Natural killer cell (primary cell): ENCODE measurements around the gene LPAR1. TPM values are rescaled to one million over a fixed set of nuclear protein-coding genes. Genes with fewer than 3 reads are reported as not detected.
"Not testable (repeated sequence)": the region's sequence is repeated elsewhere in the genome, so short reads cannot be mapped to it uniquely, and the experiment has no call there.

Experiments
- ATAC-seq, 3 donors: fragments of 150-1000 bp in 2 of 3; fragments of 200-7000 bp in 1 of 3; cut with Tn5 transposase; 1 replicate in 1 of 3; 2 replicates in 2 of 3; pipeline ENCODE4 v1.10.0; 2021; ENCODE audit warnings: mild to moderate bottlenecking in 2 of 3, moderate library complexity in 2 of 3
- DNase-seq, 2 donors: peaks; one replicate each; pipeline versions ENCODE4 v3.0.0 to v3.0.0-alpha.2; 2013 to 2021; ENCODE audit warnings: mixed read lengths in 1 of 2
- H3K27ac ChIP-seq: one replicate; pipeline ENCODE4 v1.5.1; 2013; ENCODE audit warnings: mild to moderate bottlenecking, low read length
- H3K27me3 ChIP-seq: one replicate; pipeline ENCODE4 v1.6.1; 2013; ENCODE audit warnings: low read length; ENCODE audit not compliant: control insufficient read depth, insufficient read depth
- H3K36me3 ChIP-seq: one replicate; pipeline ENCODE4 v1.6.1; 2013; ENCODE audit warnings: low read length; ENCODE audit not compliant: control insufficient read depth, insufficient read depth
- H3K4me1 ChIP-seq: one replicate; pipeline ENCODE4 v1.6.1; 2013; ENCODE audit warnings: low read length; ENCODE audit not compliant: control insufficient read depth, insufficient read depth
- H3K4me3 ChIP-seq: one replicate; pipeline ENCODE4 v1.5.1; 2013; ENCODE audit warnings: low read length
- H3K9me3 ChIP-seq: one replicate; pipeline ENCODE4 v1.6.1; 2013; ENCODE audit warnings: low read length; ENCODE audit not compliant: control insufficient read depth, insufficient read depth
- H3K27ac Mint-ChIP-seq, 2 donors: one replicate each; pipeline ENCODE4 v1.8.0; 2022; ENCODE audit warnings: mild to moderate bottlenecking in 2 of 2, mixed read lengths in 2 of 2, moderate library complexity in 1 of 2
- H3K27me3 Mint-ChIP-seq, 2 donors: one replicate each; pipeline ENCODE4 v1.8.0; 2022; ENCODE audit warnings: low read depth in 2 of 2, mixed read lengths in 2 of 2
- H3K36me3 Mint-ChIP-seq: one replicate; pipeline ENCODE4 v1.8.0; 2022; ENCODE audit warnings: mixed read lengths
- H3K4me1 Mint-ChIP-seq, 2 donors: one replicate each; pipeline ENCODE4 v1.8.0; 2022; ENCODE audit warnings: mixed read lengths in 2 of 2
- H3K4me3 Mint-ChIP-seq: one replicate; pipeline ENCODE4 v1.8.0; 2022; ENCODE audit warnings: mild to moderate bottlenecking, moderate library complexity, mixed read lengths
- H3K9me3 Mint-ChIP-seq, 2 donors: one replicate each; pipeline ENCODE4 v1.8.0; 2022; ENCODE audit warnings: mixed read lengths in 2 of 2
- CTCF ChIP-seq: fragments of 200-600 bp; IDR thresholded peaks from one replicate; pipeline ENCODE4 v1.8.0; 2022; ENCODE audit warnings: antibody characterized with exemption
- WGBS: methylation state at CpG from one replicate; pipeline ENCODE4 v1.1.7; 2013; ENCODE audit warnings: missing lambda C conversion rate; ENCODE audit not compliant: insufficient coverage; 5-methylcytosine and 5-hydroxymethylcytosine counted together
- intact Hi-C: fragments of 100-400 bp; cut with micrococcal nuclease; formaldehyde crosslinking; loops from one replicate; pipeline ENCODE4 v1.14.2; 2022
- total RNA-seq, 4 donors: library from RNA; stranded (reverse); fragments of 120-200 nt in 1 of 4; gene quantifications; one replicate each; pipeline versions ENCODE4 v1.2.3 to v1.2.4, GENCODE V29; 2013 to 2022

The LPAR1 gene
- total RNA-seq, 3 donors from 2014 or later (not counting 1 experiment from before 2014, with no cell fraction given) = 0.48 to 0.50 TPM; not detected in 1

GRCh38 chr9:110864011-110864410, 174.3 kb downstream of the LPAR1 start:
- no peaks in the 10 kb centered on the region for H3K36me3 Mint-ChIP-seq
- intact Hi-C loops = no loop called here
- WGBS = 100% methylated on average over 2 of the region's 2 CpGs

GRCh38 chr9:110861370-110862110, 176.7 kb downstream of the LPAR1 start:
- H3K4me1 Mint-ChIP-seq, H3K27me3 Mint-ChIP-seq, H3K27ac Mint-ChIP-seq, ATAC-seq, H3K36me3 Mint-ChIP-seq, H3K27me3 ChIP-seq, H3K4me3 ChIP-seq, H3K4me1 ChIP-seq, H3K4me3 Mint-ChIP-seq, H3K9me3 ChIP-seq, H3K27ac ChIP-seq, intact Hi-C loops, H3K36me3 ChIP-seq, DNase-seq: not testable (repeated sequence)
- peaks cover 13 to 16% of the 10 kb centered on the region in 2 donors for H3K9me3 Mint-ChIP-seq
- 89% methylated on average over 4 of the region's 4 CpGs for WGBS

More at GRCh38 chr9:110864011-110864410, 174.3 kb downstream of the LPAR1 start:
- Histone ChIP-seq H3K36me3 (no peaks in the 10 kb centered on the region), H3K27me3 (no peaks in the 10 kb centered on the region), H3K9me3 (peaks cover 8% of the 10 kb centered on the region), H3K4me3 (no peak overlapping the region), H3K27ac (no peak overlapping the region), H3K4me1 (no peaks in the 10 kb centered on the region)
- Mint-ChIP-seq H3K4me1 (no peaks in the 10 kb centered on the region), H3K27me3 (no peaks in the 10 kb centered on the region), H3K9me3 (peaks cover 10 to 11% of the 10 kb centered on the region in 2 donors), H3K27ac (no peak overlapping the region), H3K4me3 (no peak overlapping the region)
- no peak for ATAC-seq
- no peak for DNase-seq
- TF ChIP-seq CTCF = no peak

- Mint-ChIP-seq H3K27ac (no peak overlapping the region), H3K4me1 (no peaks in the 10 kb centered on the region), H3K36me3 (no peaks in the 10 kb centered on the region), H3K4me3 (no peak overlapping the region), H3K27me3 (no peaks in the 10 kb centered on the region), H3K9me3 (peaks cover 17% of the 10 kb centered on the region in 2 donors)
- Histone ChIP-seq H3K27me3 (no peaks in the 10 kb centered on the region), H3K27ac (no peak overlapping the region), H3K4me1 (no peaks in the 10 kb centered on the region), H3K4me3 (no peak overlapping the region), H3K9me3 (peaks cover 8% of the 10 kb centered on the region), H3K36me3 (no peaks in the 10 kb centered on the region)
- ATAC-seq = no peak
- WGBS = 66% methylated on average over 2 of the region's 3 CpGs
- DNase-seq = no peak
- TF ChIP-seq CTCF = no peak
- intact Hi-C loops = no loop called here
These were observed 181.5 kb downstream of the LPAR1 start for GRCh38 chr9:110856772-110857171.

- H3K36me3 Mint-ChIP-seq = no peaks in the 10 kb centered on the region
These were observed 187.7 kb downstream of the LPAR1 start for GRCh38 chr9:110850401-110851135.

More at GRCh38 chr9:110850401-110851135, 187.7 kb downstream of the LPAR1 start:
- Mint-ChIP-seq H3K4me1 (no peaks in the 10 kb centered on the region), H3K9me3 (peaks cover 3 to 6% of the 10 kb centered on the region in 2 donors), H3K4me3 (no peak overlapping the region), H3K27me3 (no peaks in the 10 kb centered on the region), H3K27ac (no peak overlapping the region)
- DNase-seq (no peak), ATAC-seq (no peak)
- no peak for TF ChIP-seq CTCF
- intact Hi-C loops = no loop called here
- Histone ChIP-seq H3K4me1 (no peaks in the 10 kb centered on the region), H3K4me3 (no peak overlapping the region), H3K27ac (no peak overlapping the region), H3K36me3 (no peaks in the 10 kb centered on the region), H3K9me3 (peaks cover under 1% of the 10 kb centered on the region), H3K27me3 (no peaks in the 10 kb centered on the region)
- WGBS = 68% methylated on average over 4 of the region's 6 CpGs
